Transverse colon (tissue), 4 donors: ENCODE data around the gene TNFRSF4.

Experiments used
- CTCF ChIP-seq, 5 experiments: fragments of 200-600 bp in 3 of 5; fragments of 450-650 bp in 2 of 5; sonication (generic) in 3 of 5; IDR thresholded peaks; 1 replicate in 2 of 5; 2 replicates in 3 of 5; pipeline ENCODE4 v1.5.1; 2016 to 2017; ENCODE audit warnings: antibody characterized with exemption in 5 of 5, inconsistent platforms in 3 of 5, mild to moderate bottlenecking in 2 of 5, moderate library complexity in 1 of 5
- EP300 ChIP-seq: sonication (generic); formaldehyde crosslinking; IDR thresholded peaks from one replicate; pipeline ENCODE4 v1.6.1; 2017; ENCODE audit warnings: antibody characterized with exemption, low read depth
- POLR2A ChIP-seq: fragments of 450-650 bp; IDR thresholded peaks from one replicate; pipeline ENCODE4 v1.6.1; 2016; ENCODE audit warnings: antibody characterized with exemption, mild to moderate bottlenecking, moderate library complexity
- POLR2AphosphoS5 ChIP-seq, 3 donors: sonication (generic); formaldehyde crosslinking; IDR thresholded peaks; one replicate each; pipeline ENCODE4 v1.6.1; 2016; ENCODE audit warnings: antibody characterized with exemption in 3 of 3

- TF ChIP-seq POLR2AphosphoS5 (IDR thresholded peaks at IDR 0.05) (no peak), CTCF (IDR thresholded peaks at IDR 0.05) (no peak), POLR2A (no peak), EP300 (no peak)
Measured at GRCh38 chr1:1215881-1216605, 2.1 kb upstream of the TNFRSF4 start.
